ENCODE results near the gene LEMD2.

LEMD2 gene

DNA sequence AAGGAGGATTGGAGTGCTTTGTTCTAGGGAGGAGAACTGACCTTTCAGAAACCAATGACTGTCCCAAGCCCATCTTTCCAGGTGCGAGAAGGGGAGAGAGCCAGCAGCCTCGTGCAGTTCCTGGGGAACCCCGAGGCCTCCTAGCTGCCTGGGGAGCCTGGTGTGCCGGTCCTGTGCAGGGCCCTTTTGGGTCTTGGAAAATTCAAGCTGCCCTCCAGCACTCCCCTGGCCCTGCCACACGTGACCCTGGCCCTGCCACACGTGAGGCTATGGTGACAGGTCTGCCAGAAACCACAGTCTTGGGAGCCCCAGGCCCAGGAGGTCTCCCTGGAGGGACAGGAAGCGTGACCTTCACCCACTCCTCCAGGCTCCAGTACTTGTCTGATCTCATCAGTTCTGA lies 57.9 kb downstream of the LEMD2 start:
- H3K4me1 ChIP-seq (ENCODE audit: control insufficient read depth, insufficient read depth, low read length) = no peaks in the 10 kb centered on the region
- no peak overlapping the region for H3K9ac ChIP-seq (ENCODE audit: low read length)
- H3K36me3 ChIP-seq (ENCODE audit: control insufficient read depth, insufficient read depth, low read length) = no peaks in the 10 kb centered on the region
- no peak overlapping the region for H3K27ac ChIP-seq (ENCODE audit: low read depth, low read length)
- no peak overlapping the region for H3K4me3 ChIP-seq (ENCODE audit: low read length)
- peaks cover 2% of the 10 kb centered on the region for H3K27me3 ChIP-seq (ENCODE audit: control insufficient read depth, insufficient read depth, low read length)

DNA sequence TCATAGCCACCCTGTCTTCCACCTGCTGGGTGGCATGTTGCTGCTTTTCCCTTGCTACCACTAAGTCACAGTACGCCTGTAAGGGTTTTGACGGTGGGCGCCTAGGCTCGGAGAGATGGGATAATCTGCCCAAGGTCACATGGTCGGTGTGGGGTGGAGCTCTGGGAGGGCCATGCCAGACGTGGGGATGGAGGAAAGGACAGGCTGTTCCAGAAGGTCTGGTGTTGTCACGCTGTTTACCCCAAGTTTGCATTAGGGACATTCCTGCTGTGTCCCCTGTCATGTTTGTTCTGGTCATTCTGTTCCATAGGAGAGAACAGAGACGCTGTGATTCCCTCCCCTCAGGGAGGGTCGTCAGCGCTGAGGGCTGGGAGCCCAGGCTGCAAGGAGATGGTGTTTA lies 58.3 kb downstream of the LEMD2 start:
- H3K9ac ChIP-seq (ENCODE audit: low read length) = no peak overlapping the region
- H3K4me1 ChIP-seq (ENCODE audit: control insufficient read depth, insufficient read depth, low read length) = no peaks in the 10 kb centered on the region
- H3K27ac ChIP-seq (ENCODE audit: low read depth, low read length) = no peak overlapping the region
- no peaks in the 10 kb centered on the region for H3K36me3 ChIP-seq (ENCODE audit: control insufficient read depth, insufficient read depth, low read length)
- H3K27me3 ChIP-seq (ENCODE audit: control insufficient read depth, insufficient read depth, low read length) = peaks cover 2% of the 10 kb centered on the region
- no peak overlapping the region for H3K4me3 ChIP-seq (ENCODE audit: low read length)

DNA sequence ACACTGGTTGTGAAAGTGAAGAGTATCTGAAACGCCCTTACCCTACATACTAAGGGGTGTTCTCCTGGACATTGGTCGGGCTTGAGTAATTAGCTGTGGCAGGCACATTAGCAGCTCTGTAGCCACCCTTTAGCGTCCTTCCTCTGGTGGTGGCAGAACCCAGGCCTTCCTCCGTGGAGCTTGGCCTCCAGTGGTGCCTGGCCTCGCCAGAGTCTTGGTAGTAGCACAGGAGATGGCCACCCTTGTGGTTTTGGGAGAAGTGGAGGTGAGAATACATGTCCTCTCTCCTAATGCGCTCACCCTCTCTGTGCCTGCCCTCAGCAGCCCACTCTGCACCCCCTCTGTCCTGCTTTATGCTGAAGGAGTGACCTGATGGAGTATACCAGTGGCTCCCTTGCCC lies 59.9 kb downstream of the LEMD2 start:
- no peaks in the 10 kb centered on the region for H3K4me1 ChIP-seq (ENCODE audit: control insufficient read depth, insufficient read depth, low read length)
- H3K4me3 ChIP-seq (ENCODE audit: low read length) = no peak overlapping the region
- H3K27ac ChIP-seq (ENCODE audit: low read depth, low read length) = no peak overlapping the region
- peaks cover 2% of the 10 kb centered on the region for H3K27me3 ChIP-seq (ENCODE audit: control insufficient read depth, insufficient read depth, low read length)
- H3K9ac ChIP-seq (ENCODE audit: low read length) = no peak overlapping the region
- H3K36me3 ChIP-seq (ENCODE audit: control insufficient read depth, insufficient read depth, low read length) = no peaks in the 10 kb centered on the region

DNA sequence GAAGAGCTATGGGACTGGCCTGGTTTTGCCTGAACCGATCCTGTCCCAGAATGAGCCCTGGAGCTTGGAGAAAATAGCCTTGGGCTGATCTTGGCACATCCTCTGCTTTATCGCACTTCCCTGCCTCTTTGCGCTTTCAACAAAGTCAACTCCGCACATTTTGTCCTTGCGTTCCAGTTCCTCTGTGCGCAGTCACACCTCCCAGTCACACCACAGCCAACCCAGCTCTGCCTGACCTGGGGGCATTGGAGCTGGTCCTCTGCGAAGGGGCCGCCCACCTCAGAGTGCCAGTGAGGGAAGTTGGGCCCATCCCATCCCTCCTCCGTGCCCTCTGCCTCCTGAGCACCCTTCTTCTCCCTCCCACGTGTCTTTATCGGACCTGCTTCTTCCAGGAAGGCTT lies 60.5 kb downstream of the LEMD2 start:
- H3K27ac ChIP-seq (ENCODE audit: low read depth, low read length) = no peak overlapping the region

DNA sequence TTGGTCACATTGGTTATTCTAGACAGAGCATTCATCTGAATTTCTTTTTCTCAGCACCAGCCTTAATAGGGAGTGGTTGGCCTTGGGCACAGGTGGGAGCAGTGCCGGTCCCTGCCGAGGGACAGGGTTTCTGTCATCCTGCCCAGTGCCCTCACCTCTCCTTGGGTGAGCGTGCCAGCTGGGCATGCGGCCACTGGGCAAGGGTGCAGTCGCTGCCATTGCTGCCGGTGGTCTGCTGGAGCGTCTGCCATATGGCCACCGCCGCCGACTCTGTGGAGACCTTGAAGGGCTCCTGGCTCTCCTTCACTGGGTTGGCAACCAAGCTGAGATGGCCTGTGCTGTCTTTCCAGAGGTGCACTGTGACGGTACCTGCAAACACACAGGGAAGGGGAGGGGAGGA lies 61.0 kb downstream of the LEMD2 start:
- no peaks in the 10 kb centered on the region for H3K36me3 ChIP-seq (ENCODE audit: control insufficient read depth, insufficient read depth, low read length)
- H3K4me3 ChIP-seq (ENCODE audit: low read length) = no peak overlapping the region
- H3K27me3 ChIP-seq (ENCODE audit: control insufficient read depth, insufficient read depth, low read length) = peaks cover 4% of the 10 kb centered on the region
- peaks cover 2% of the 10 kb centered on the region for H3K4me1 ChIP-seq (ENCODE audit: control insufficient read depth, insufficient read depth, low read length)
- no peak overlapping the region for H3K9ac ChIP-seq (ENCODE audit: low read length)
- no peak overlapping the region for H3K27ac ChIP-seq (ENCODE audit: low read depth, low read length)

More for the DNA sequence above, 60.5 kb downstream of the LEMD2 start:
- Histone ChIP-seq H3K4me1 (ENCODE audit: control insufficient read depth, insufficient read depth, low read length) (peaks cover 2% of the 10 kb centered on the region), H3K36me3 (ENCODE audit: control insufficient read depth, insufficient read depth, low read length) (no peaks in the 10 kb centered on the region), H3K9ac (ENCODE audit: low read length) (no peak overlapping the region), H3K27me3 (ENCODE audit: control insufficient read depth, insufficient read depth, low read length) (peaks cover 4% of the 10 kb centered on the region), H3K4me3 (ENCODE audit: low read length) (no peak overlapping the region)

DNA sequence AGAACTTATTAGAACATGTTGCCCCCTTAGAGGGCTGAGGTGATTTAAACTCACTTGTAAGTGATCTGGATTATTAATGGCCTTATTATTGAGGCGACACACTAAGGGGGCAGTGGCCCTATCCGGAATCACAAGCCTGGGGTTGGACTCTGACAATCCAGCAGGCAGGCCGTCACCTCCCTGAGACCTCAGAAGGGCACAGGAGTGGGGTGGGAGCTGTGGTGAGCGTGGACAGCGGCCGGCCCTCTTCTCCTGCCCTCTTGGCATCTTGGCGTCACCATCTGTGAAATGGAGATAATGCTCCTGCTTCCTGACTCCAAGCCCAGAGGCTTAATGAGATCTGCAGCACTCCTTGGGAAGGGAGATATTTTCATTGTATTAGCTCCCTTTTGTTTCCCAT lies 61.8 kb downstream of the LEMD2 start:
- Histone ChIP-seq H3K27ac (ENCODE audit: low read depth, low read length) (no peak overlapping the region), H3K27me3 (ENCODE audit: control insufficient read depth, insufficient read depth, low read length) (peaks cover 4% of the 10 kb centered on the region), H3K4me1 (ENCODE audit: control insufficient read depth, insufficient read depth, low read length) (peaks cover 2% of the 10 kb centered on the region), H3K9ac (ENCODE audit: low read length) (no peak overlapping the region), H3K4me3 (ENCODE audit: low read length) (no peak overlapping the region), H3K36me3 (ENCODE audit: control insufficient read depth, insufficient read depth, low read length) (no peaks in the 10 kb centered on the region)

DNA sequence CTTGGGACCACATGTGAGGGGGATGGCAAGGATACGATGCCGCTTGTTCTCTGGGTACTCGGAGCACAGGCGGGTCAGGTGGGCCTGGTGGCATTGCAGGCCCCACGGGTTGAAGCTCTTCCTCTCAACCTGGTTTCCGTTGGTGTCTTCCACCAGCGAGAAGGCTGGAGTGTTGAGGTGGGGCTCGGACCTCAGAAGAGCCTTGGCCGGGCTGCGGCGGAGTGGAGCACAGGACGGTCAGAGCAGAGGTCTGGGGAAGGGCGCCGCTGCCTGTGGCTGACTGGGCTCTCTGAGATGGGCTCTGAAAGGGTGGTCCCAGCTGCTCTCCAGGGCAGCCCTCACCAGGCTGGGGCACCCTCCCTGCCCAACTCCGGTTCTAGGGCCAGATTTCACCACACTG lies 62.2 kb downstream of the LEMD2 start:
- H3K9ac ChIP-seq (ENCODE audit: low read length) = no peak overlapping the region
- peaks cover 2% of the 10 kb centered on the region for H3K4me1 ChIP-seq (ENCODE audit: control insufficient read depth, insufficient read depth, low read length)
- H3K27ac ChIP-seq (ENCODE audit: low read depth, low read length) = no peak overlapping the region
- peaks cover 4% of the 10 kb centered on the region for H3K27me3 ChIP-seq (ENCODE audit: control insufficient read depth, insufficient read depth, low read length)
- H3K36me3 ChIP-seq (ENCODE audit: control insufficient read depth, insufficient read depth, low read length) = no peaks in the 10 kb centered on the region
- H3K4me3 ChIP-seq (ENCODE audit: low read length) = no peak overlapping the region

DNA sequence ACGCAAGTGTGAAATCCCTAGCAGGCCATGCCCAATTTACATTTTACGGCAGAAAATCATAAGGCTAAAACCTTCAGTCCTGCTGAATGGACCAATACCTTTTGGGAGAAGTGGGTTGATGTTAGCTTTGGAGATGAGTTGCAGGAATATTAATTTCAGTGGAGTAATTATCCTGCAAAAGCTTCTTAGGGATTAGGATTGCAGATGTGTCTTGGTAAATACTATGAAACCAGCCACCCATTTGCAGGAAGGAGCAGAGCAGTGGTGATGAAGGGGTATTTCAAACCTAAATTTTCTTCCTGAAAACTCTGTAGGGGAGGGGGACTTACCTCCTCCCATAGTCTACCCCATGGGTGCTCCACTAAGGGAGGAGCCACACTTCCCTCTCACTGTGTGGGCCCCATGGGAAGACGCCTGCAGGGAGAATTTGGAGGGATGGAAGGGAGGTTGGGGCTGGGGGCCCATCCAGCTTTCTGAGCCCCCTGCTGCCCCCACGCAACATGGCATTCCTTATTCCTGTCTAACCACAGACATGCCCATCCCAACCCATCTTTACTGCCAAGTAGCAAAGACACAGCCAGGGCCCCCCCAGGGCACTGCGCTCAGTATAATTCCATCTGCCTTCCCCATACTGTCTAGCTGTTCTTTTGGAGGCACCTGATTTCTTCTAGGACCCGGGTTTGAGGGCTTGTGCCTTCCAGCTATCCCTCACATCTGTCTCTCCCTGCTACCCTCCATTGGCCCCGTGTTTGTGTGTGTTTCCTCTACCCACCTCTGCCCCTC lies 62.8 kb downstream of the LEMD2 start:
- Histone ChIP-seq H3K36me3 (ENCODE audit: control insufficient read depth, insufficient read depth, low read length) (no peaks in the 10 kb centered on the region), H3K4me1 (ENCODE audit: control insufficient read depth, insufficient read depth, low read length) (peaks cover 2% of the 10 kb centered on the region), H3K27ac (ENCODE audit: low read depth, low read length) (no peak overlapping the region), H3K4me3 (ENCODE audit: low read length) (no peak overlapping the region), H3K9ac (ENCODE audit: low read length) (no peak overlapping the region), H3K27me3 (ENCODE audit: control insufficient read depth, insufficient read depth, low read length) (peaks cover 4% of the 10 kb centered on the region)

DNA sequence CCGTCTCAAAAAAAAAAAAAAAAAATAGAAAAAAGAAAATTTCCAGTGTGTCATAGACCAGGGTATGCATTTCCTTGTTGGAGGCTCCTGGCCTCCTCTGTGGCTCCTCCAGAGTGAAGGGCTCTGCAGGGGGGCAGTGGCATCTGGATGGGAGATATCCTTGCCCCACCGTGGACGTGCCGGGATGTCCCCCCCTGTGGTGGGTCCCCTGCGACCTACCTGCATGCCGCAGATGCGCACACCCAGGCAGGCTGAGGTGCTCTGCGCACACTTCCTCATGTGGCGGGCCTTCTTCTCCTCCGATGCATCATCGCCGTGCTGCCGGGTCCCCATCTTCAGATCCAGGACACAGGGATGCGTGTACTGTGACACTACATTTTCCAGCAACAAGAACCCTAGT lies 63.7 kb downstream of the LEMD2 start:
- no peak overlapping the region for H3K27ac ChIP-seq (ENCODE audit: low read depth, low read length)
- peaks cover 2% of the 10 kb centered on the region for H3K4me1 ChIP-seq (ENCODE audit: control insufficient read depth, insufficient read depth, low read length)
- H3K27me3 ChIP-seq (ENCODE audit: control insufficient read depth, insufficient read depth, low read length) = peaks cover 2% of the 10 kb centered on the region
- H3K9ac ChIP-seq (ENCODE audit: low read length) = no peak overlapping the region
- H3K4me3 ChIP-seq (ENCODE audit: low read length) = no peak overlapping the region
- H3K36me3 ChIP-seq (ENCODE audit: control insufficient read depth, insufficient read depth, low read length) = no peaks in the 10 kb centered on the region

DNA sequence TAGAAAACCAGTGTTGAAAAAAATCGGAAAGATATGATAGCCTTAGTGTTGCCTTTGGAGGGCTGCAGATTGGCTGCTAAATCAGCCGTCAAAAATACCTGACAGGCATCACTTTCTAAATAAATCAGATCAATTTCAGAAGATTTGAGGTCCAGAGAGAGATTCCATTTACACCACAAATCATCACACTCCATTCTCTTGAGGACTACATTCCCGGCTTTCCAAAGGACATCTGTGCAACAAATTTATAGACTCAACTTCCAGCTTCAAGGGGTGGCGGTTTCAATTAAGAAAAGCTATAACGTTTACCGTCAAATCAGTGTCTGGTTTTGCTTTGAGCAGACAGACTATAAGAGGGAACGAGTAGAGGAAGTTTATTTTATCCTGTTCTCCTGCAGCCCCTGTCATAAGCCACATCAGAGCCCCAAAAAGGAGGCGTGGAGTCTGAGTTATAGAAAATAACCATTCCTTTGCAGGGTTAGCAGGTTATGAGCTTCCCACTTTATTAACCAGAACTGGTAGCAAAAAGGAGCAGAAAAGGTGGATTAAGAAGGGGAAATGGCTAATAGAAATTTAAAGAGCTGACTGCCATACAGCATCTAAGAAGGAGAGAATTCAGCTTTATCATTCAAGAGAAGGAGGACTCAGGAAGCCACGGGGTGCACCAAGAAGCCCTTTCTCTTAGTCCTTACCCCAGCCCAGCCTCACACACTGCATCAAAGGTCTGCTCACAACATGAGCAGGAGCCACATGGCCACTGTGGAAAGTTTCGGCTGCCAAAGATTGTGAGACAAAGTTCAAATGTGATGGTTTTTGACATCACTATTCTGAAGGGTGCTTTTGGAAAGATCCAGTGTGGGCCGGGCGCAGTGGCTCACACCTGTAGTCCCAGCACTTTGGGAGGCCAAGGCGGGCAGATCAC lies 64.6 kb downstream of the LEMD2 start:
- H3K9ac ChIP-seq (ENCODE audit: low read length) = no peak overlapping the region
- no peaks in the 10 kb centered on the region for H3K36me3 ChIP-seq (ENCODE audit: control insufficient read depth, insufficient read depth, low read length)
- H3K4me1 ChIP-seq (ENCODE audit: control insufficient read depth, insufficient read depth, low read length) = peaks cover 2% of the 10 kb centered on the region
- peak overlapping the region; percentile 18 for H3K27ac ChIP-seq (ENCODE audit: low read depth, low read length)
- H3K4me3 ChIP-seq (ENCODE audit: low read length) = no peak overlapping the region
- peaks cover 2% of the 10 kb centered on the region for H3K27me3 ChIP-seq (ENCODE audit: control insufficient read depth, insufficient read depth, low read length)

DNA sequence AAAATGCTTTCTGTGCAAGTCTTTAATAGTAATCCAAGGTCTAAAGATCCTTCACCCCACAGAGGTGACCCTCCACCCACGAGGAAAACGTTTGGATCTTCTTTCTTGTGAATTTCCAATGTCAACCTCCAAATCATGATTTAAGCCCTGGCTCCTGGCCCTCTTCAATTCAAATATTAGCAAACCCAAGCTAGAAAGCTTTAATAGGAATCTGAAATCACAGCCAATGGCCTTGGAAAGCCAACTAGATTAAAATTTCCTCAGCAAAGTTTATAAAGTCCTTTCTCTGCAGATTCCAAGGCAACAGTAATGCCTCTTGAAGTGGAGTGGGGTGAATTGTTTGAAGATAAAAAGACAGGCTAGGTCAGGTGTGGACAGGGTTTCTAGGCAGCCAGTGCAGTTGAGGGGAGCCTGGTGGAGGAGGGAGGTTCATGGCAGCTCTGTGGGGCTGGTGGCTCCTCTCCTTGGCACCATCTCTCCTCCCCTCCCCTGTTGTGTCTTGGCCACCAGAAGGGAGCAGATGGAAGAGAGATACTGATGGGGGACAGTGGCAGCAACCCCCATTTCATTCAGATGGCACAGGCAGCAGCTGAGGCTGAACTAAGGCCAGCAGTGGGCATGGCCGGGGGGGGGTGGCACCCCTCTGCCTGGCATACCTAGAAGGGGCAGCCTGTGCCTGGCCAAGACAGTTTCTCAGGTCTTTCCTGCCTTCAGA lies 65.4 kb downstream of the LEMD2 start:
- peak overlapping the region; percentile 74 for H3K27ac ChIP-seq (ENCODE audit: low read depth, low read length)
- H3K27me3 ChIP-seq (ENCODE audit: control insufficient read depth, insufficient read depth, low read length) = peaks cover 2% of the 10 kb centered on the region
- H3K4me1 ChIP-seq (ENCODE audit: control insufficient read depth, insufficient read depth, low read length) = peaks cover 2% of the 10 kb centered on the region
- no peaks in the 10 kb centered on the region for H3K36me3 ChIP-seq (ENCODE audit: control insufficient read depth, insufficient read depth, low read length)
- no peak overlapping the region for H3K9ac ChIP-seq (ENCODE audit: low read length)
- H3K4me3 ChIP-seq (ENCODE audit: low read length) = no peak overlapping the region

DNA sequence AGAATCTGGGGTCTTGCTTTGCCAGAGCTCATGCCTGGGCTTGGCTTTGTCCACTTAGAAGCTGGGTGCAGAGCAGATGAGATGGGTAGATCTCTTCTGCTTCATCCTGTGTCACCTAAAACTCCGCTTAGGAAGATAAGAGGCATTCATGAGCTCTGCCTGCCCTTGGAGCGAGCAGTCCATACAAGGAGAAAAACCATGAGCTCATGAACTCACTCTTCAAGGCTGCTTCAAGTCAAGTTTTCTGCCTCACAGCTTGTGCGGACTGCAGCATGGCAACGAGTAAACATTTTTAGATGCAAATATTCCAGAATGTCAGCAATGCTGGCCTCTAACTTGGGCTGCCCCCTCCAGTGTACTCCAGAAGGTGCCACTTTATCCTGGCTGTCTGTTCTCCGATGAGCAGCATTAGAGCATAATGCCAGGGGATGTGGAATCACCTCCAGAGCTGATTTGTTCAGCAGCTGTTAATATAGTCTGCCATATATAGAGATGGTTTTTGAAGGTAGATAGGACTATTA lies 66.8 kb downstream of the LEMD2 start:
- no peaks in the 10 kb centered on the region for H3K36me3 ChIP-seq (ENCODE audit: control insufficient read depth, insufficient read depth, low read length)
- H3K4me3 ChIP-seq (ENCODE audit: low read length) = no peak overlapping the region
- H3K27me3 ChIP-seq (ENCODE audit: control insufficient read depth, insufficient read depth, low read length) = peaks cover 2% of the 10 kb centered on the region
- no peak overlapping the region for H3K9ac ChIP-seq (ENCODE audit: low read length)
- H3K27ac ChIP-seq (ENCODE audit: low read depth, low read length) = peak overlapping the region; percentile 74
- H3K4me1 ChIP-seq (ENCODE audit: control insufficient read depth, insufficient read depth, low read length) = peaks cover 3% of the 10 kb centered on the region

Data from rectal smooth muscle tissue (tissue), 1 donor.